Measurements from ENCODE around the gene CYP11A1.

Gene CYP11A1

DNA sequence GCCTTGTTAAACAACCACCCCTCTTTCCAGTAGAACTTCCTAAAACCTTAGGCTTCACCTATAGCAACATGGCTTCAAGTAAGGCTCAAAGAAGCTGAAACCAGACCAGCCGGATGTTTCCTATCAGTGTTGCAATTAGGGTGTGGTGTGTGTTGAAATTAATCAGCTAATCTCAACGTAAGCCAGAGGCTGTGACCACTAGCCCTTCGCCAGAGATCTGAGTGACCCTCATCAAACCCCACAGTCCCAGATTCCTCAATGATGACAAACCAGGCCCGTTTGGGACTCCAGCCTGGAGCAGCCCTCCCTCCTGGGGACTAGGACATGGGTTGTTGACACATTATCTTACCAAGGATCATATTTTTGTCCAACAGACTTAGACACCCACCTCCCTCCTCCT lies 27.3 kb downstream of the CYP11A1 start:
- DNase-seq, result no peak

DNA sequence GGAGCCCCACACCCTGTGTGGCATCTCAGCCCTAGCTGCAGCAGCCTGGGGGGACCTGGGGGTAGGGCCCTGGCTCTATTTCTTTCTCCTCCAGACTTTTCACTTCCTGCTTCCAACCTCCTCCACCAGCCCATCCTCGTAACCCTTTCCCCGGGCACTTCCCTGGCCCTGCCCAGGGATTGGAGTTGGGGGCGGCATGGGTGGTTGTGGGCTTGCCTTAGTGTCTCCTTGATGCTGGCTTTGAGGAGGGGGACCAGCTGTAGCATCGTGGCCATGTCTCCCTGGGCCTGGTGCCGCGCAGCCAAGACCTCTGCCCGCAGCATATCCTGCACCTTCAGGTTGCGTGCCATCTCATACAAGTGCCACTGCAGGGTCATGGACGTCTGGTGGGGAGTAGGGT lies 28.1 kb downstream of the CYP11A1 start:
- DNase-seq, result no peak

DNA sequence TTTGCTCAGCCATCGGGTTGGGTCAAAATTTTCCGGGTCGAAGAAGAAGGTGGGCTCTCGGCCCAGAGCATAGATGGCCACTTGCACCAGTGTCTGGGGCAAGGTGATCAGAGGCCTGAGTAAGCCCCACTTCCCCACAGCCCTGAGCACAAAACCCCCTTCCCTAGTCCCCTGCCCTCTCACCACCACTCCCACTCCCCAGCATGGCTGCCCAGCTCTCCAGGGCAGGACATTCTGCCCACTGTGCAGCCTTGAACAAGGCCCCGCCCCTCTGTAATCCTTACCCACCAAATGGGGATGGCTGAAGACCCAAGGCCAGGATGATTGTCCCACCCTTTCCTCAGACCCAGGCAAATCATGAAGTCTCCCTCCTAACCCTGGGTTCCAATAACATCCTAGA lies 28.8 kb downstream of the CYP11A1 start:
- DNase-seq, result no peak

DNA sequence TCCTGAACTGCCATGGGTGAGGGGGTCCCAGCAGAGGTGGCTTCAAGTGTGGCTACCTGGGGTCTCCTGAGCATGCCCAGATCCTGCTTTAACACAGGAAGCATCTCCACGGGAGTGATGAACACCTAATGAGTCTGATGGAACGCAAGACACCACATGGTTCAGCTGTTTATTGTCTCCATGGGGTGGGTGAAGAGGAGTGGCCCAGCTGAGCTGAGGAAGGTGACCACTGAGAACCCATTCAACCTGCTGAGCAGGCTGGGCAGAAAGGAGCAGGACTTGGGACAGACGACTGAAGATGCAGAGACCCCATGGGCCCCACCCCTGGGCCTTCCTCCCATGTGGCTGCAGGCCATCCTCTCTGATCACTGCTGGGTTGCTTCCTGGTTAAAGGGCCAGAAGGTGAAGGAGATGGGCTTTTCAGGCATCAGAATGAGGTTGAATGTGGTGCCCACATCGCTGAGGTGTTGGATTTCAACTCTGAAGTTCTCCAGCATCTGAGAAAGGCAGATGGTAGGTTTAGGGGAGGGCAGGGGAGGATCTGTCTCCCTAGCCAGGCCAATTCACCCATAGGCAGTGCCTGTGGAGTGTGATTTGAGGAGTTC lies 29.7 kb downstream of the CYP11A1 start:
- no peak for DNase-seq

DNA sequence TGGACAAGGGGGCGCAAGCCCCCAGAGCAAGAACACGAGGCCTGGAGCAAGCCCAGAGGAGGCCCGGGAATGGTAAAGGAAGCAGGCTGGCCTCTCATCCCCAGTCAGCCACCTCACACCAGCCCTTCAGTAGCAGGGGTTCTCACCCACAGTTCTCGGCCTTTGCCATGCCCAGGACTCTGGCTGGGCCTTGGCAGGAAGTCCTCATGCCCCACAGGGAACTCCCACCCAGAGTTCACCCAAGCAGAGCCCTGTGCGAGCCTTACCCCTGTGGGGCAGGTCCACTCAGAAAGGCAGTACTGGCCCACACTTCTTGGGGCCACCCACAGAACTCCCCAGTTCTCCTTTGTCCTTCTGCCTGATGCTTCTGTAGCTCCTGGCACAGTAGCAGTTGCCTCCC lies 30.3 kb downstream of the CYP11A1 start:
- DNase-seq, result no peak

DNA sequence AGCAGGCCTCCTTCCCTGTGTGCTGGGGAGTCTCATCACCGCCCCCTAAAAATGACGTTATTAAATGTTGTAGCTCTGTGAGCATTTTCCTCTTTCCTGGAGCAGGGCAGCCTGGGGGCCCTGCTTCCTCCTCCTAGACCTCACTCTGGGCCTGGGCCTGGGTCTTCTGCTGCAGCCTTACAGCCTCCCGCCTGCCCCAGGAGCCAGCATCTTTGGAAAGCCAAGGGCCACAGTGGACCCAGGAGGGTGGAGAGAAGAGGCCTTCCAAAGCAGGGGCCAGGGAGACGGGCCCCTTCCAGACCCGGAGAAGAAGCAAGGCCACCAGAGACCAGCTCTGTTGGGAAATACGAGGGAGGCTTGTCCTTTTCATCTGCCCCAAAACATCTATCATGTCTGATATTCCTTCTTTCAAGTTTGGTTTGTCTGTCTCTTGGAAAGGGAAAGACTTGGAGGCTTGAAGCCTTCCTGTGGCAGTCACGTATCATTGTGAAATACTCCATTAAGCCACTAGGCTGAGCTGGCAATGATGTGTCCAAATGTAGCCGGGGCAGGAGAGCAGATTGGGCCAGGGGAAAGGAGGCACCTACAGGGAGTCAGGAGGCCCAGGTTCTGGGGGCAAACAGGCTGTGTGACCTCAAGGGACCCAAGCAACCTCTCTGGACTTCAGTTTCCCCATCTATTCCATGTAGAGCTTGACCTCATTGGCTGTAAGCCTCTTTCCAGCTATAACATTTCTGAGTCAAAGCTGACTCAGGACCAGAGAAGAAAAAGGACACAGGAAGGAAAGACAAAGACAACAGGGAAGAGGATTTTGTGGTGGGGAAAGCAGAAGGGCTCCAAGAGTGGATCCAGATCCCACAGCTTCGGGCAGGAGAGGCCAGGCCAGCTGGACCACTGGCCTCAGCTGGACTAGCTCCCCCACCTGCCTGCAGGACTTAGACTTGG lies 31.1 kb downstream of the CYP11A1 start:
- no peak for DNase-seq

DNA sequence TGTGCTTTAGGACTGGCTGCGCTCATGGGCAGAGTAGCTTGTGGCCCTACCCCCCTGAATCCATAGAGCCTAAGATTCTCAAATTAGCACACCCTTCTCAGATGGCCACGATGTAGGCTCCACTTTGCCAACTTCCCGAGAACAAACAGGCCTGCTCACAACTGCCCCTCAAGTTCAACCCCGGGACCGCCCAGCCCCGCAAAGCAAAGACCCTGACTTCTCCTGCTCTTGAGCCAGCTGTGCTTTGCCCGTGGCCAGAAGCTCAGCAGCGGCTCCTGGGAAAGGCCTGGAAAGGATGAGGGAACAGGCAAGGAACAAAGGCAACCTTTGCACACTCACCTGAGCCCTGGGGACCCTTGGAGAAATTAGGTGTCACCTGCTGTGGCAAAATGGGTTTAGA lies 32.0 kb downstream of the CYP11A1 start:
- DNase-seq, result no peak

DNA sequence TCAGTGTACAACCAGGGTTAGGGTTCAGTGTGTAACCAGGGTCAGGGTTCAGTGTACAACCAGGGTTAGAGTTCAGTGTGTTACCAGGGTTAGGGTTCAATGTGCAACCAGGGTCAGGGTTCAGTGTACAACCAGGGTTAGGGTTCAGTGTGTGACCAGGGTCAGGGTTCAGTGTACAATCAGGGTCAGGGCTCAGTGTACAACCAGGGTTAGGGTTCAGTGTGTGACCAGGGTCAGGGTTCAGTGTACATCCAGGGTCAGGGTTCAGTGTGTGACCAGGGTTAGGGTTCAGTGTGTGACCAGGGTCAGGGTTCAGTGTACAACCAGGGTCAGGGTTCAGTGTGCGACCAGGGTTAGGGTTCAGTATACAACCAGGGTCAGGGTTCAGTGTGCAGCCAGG lies 33.3 kb downstream of the CYP11A1 start:
- no peak for DNase-seq

DNA sequence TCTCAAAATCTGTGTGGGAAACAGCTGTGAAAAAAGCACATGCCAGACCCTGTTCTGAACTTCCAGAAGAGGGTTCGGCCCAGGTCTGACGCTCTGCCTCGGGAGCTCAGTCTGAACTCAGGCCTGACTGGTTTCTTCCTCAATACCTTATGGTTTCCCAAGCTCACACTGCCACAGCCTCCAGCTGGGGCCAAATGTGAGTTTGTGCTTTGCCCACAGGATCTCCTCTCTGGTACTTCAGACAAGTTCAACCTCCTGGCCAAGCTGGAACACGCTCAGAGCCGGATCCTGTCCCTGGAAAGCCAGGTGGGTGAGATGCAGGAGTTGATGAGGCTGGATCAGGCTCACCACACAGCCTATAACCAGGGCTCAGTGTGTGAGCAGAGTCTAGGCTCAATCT lies 33.8 kb downstream of the CYP11A1 start:
- no peak for DNase-seq

DNA sequence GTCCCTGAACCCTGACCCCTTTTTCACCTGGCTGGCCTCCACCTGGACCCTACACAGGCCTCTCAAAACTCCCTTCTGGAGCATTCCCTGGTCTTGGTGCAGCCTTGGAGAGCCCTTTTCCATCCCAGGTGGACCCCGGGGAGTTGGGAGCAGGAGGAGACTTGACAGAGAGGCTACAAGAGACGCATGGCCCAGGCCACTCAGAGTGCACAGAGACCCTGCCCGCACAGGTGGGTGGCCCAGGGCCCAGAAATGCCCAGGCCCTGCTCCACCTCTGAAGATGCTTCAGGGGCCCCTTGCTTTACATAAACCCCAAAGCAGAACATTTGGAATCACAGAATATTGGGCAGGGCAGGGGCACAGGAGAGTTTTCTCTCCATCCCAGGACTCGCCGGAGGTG lies 34.4 kb downstream of the CYP11A1 start:
- DNase-seq, result no peak

DNA sequence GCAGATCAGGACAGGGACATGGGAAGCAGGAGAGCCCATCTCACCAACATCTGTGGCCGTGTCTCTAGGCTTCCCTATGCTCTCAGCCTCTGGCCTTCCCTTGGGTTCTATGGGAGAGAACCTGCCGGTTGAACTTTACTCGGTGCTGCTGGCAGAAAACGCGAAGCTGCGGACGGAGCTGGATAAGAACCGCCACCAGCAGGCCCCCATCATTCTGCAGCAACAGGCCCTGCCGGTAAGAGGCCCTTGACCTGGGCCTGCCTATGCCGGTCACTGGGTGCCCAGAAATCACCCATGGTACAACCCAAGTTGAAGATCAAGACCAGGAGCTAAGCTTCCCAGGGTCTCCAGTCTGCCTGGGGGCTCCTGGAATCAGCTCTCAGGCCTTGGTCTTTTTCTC lies 34.8 kb downstream of the CYP11A1 start:
- no peak for DNase-seq

DNA sequence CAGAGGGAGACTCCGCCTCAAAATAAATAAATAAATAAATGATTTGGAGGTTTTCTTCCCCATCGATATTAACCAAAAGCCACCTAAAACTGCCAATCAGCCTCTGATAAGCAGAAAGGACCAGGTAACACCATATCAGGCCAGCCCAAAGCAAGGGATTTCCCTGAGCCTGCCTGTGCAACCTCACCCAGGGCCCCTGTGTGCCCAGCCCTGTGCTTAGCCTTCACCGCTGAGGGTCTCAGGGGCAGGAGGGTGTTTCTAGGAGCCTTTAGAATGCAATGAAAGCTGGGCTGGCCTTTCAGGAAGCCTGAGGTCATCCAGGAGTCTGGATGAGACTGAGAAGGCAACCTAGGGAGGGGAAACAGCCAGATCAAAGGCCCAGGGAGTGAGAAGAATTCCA lies 35.4 kb downstream of the CYP11A1 start:
- no peak for DNase-seq

DNA sequence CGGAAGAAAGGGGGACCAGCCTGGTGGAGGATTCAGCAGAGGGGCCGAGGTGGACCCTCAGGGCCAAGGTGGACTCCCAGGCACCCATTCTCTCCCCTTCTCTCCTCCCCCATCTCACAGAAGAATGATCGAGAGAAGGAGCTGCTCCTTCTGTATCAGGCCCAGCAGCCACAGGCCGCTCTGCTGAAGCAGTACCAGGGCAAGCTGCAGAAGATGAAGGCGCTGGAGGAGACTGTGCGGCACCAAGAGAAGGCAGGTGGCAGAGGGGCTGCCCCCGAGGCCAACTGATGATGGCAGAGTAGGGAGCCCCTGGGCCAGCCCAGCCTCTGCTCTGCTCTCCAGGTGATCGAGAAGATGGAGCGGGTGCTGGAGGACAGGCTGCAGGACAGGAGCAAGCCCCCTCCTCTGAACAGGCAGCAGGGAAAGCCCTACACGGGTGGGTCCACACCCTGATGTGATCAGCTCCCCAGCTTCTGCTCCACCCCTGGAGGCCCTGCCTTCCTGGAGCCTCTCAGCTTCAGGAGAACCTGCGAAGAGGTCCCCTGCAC lies 36.5 kb downstream of the CYP11A1 start:
- no peak for DNase-seq

DNA sequence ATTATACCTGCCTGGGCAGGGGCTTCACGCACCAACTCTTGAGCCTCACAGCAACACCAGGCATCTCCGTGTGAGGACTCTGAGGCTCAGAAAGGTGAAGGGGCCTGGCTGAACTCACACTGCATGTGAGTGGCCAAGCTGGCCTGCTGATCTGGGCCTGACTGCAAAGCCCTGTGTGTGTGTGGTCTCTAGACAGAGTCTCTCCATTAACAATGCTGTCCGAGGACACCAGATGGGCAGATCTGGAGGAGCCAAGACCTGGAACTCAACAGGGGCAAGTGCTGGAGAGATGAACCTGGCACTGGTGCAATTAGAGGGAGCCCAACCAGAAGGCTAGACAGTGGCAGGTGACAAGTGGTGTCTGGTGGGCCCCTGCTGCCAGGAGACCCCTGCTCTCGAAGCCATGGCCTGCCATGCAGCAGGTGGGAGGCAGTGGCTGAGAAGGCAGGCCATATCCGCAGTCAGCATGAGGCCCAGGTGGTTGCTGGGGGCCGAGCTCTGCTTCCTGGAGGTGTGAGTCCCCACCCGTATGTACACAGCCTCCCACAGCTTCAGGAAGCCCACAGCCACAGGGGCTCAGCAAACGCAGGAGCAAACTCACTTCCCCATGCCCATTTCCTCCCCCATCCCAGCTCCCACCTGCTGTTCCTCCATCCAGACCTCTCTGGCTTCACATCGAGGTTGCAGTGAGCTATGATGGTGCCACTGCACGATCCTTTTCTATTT lies 39.0 kb downstream of the CYP11A1 start:
- no peak for DNase-seq

DNA sequence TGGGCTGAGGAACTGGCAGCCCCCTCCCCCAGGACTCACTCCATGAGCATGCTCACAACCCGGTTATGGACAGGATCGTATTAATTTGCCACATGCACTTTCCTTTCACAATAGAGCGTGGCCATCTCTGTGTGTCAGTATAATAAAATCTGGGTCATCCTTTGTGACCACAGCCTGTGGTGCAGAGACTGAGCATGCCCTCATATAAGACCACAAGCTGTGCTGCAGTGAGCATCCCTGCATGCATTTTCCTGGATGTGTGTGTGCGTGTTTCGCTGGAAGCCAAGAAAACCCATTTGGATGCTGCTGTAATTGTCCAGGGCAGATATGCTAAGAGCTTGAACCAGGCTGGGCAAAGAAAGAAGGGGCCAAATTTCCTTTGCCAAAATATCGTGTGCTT lies 39.7 kb downstream of the CYP11A1 start:
- no peak for DNase-seq

DNA sequence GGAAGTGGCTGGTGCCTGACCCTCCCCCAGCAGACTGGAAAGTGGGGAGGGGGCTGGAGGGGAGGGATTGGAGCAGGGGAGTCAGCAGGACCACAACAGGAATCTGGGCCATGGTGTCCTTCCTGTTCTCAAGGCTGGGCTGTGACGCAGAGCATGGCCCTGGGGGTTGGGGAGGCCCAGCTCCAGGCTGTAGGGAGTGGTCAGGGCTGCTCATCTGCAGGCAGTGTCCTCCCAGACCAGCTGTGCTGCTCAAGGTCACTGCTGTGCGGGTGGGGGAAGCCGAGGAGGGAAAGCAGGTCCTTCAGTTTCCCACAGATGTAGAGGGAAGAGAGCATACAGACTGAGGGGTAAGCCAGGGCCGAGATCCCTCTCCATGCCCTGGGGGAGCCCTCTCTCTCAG lies 40.7 kb downstream of the CYP11A1 start:
- no peak for DNase-seq

DNA sequence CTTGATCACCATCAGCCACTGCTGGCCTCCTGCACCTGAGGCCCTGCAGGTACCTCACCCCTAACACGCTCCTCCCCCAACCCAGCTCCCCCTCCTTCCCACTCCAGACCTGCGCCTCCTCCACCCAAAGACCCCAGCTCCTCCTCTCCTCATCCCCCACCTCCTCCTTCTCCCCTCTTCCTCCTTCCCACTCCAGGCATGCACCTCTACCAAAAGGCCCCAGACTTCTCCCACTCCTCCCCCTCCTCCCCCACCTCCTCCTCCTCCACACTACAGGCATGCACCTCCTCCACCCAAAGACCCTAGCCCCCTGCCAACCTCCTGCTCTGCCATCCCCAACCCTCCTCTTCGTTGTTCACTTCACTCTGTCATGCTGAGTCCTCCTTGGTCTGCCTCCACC lies 42.7 kb downstream of the CYP11A1 start:
- no peak for DNase-seq

DNA sequence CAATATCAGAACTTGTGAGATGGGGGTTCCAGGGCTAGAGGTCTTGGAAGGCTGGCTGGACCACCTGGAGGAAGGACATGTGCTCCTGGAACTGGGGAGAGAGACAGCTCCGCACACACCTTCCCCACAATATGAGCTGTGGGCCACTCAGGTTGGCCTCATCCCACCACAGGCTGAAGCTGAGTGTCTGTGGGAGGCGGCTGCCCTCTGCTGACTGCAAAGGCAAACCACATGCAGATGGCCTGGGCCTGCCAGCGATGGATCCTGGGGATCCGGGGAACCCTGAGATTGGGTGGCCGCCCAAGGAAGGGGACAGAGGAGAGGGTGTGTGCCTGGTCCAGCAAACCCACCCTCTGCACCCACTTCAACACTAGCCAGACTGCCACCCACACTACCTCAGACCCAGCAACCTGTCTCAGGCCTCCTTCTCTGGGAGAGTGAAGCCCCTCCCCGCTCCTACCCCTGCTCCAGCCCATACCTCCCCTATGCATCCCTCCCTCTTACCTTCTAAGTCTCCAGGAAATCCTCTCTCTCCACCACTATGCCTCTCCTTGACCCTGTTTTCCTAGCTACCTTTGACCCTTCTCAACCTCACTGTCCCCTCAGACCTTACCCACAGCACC lies 44.8 kb downstream of the CYP11A1 start:
- peak; percentile 53 for DNase-seq

DNA sequence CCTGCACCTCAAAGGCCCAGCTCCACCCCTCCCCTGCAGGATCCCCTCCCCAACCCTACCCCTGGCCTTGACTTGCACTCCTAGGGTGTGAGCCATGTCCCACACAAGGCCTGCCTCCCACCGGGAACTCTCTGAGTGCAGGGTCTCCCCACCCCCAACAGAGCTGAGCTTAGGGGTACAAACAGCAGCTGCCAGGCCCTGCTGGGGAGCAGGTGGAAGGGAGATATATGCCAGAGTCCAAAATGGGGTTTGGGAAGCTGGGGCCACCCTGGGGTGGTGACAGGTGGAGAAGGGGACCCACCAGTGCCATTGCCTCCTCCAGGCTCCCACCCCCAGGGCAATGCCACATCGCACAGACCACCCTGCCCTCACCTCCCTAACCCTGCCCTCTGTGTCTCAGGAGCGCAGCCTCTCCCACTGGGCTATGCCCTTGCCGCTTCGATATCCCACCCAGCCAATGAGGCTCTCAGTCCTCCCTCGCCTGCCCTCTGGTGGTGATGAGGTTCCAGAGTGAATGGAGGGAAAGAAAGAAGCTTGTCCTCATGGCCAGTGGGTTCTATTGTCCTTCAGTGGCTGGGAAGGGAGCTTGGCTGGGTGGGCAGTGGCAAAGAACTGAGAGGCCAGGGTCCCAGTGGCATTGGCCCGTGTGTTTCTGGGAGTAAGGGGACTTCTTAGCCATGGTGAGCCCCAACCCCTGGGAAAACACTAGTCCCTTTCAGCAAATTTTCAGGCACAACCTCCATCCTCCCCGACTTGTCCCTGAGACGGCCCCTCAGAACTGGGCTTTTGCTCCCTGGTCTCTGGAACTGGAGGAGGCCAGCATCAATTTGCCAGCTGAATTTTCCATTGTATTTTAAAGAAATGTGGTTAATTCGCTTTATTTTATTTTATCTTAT lies 46.8 kb downstream of the CYP11A1 start:
- no peak for DNase-seq

DNA sequence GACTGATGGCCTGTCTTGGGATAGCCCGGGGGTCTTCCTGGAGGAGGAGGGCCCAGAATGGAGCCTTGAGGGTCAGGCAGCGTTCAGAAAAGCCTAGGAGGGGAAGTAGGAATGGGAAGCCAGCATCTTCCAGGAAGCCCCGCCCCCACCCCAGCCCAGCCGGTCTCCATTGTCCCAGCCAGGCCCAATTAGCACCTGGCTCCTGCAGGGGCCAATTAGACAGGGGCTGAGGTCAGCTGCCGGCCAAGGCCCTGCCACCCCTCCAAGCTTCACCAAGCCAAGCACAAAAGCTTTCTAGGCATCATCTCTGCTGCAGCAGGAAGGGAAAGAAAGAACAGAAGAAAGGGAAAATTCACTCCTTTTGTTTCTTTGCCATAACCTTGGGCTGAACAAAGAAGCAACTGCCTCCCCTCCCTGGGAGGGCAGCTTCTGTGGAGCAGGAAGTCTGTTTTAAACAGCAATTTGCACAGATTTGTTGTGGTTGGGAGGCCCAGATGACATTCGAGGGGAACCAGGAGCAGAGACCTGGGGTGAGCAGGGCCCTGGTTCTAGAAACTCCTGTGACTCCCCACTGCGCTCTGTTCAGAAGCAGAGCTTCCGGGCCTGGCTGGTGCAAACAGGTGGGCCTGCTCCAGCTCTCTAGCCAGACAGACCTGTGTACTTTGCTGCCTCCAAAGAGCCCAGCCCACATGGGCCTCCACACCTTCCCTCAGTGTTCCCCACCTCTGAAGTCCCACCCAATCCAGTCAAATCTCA lies 47.7 kb downstream of the CYP11A1 start:
- DNase-seq, result no peak

DNA sequence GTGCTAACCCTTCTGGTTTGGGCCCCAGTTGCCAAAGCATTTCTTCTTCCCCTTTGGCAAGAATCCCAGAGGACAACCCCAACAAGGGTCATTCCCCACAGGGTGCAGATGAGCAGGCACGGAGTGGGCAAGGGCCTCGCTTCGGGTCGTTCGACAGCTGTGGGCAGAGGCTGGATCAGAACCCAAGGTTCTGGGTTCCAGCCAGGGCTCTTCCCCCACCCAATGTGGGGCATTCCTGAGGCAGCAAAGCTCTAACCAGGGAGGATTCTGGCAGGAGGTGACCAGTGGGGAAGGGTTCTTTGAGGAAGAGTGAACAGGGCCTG lies 48.3 kb downstream of the CYP11A1 start:
- no peak for DNase-seq

All from CD4-positive, alpha-beta T cell treated with Interleukin-15 for 1 hour (primary cell).